CD4-positive, alpha-beta T cell treated with Interleukin-2 at 100 ng/mL for 4 hours (primary cell): ENCODE measurements around the gene CCDC85C.
"Not testable (repeated sequence)": the region's sequence is repeated elsewhere in the genome, so short reads cannot be mapped to it uniquely, and the experiment has no call there.

Experiments
- DNase-seq: peaks from one replicate; pipeline ENCODE4 v3.0.0-alpha.2; 2020; ENCODE audit warnings: low spot score

The CCDC85C gene

GRCh38 chr14:99603471-99604277 is at the start of gene CCDC85C:
CCDC85C (minus strand) TSS chr14:99604207; CDS start chr14:99603959, 248 bp downstream.
- peak; percentile 50 for DNase-seq

- no peak for DNase-seq
Measured at GRCh38 chr14:99651953-99652746, 48.1 kb upstream of the CCDC85C start.

- DNase-seq = no peak
Measured at GRCh38 chr14:99650189-99650588, 46.2 kb upstream of the CCDC85C start.

GRCh38 chr14:99649643-99650042 is 45.6 kb upstream of the CCDC85C start:
- no peak for DNase-seq

- DNase-seq = no peak
Measured at GRCh38 chr14:99649219-99649618, 45.2 kb upstream of the CCDC85C start.

- no peak for DNase-seq
Measured at GRCh38 chr14:99648027-99648784, 44.2 kb upstream of the CCDC85C start.

GRCh38 chr14:99647411-99647810 is 43.4 kb upstream of the CCDC85C start:
- DNase-seq = no peak

- DNase-seq = no peak
Measured at GRCh38 chr14:99645545-99646505, 41.8 kb upstream of the CCDC85C start.

- no peak for DNase-seq
Measured at GRCh38 chr14:99644723-99645544, 40.9 kb upstream of the CCDC85C start, which contains the start of gene HHIPL1. HHIPL1 (plus strand) TSS chr14:99645129; CDS start chr14:99645208, 79 bp downstream.

- DNase-seq = no peak
Measured at GRCh38 chr14:99644035-99644587, 40.1 kb upstream of the CCDC85C start.

GRCh38 chr14:99643343-99643742 is 39.3 kb upstream of the CCDC85C start:
- DNase-seq = no peak

- DNase-seq = not testable (repeated sequence)
Measured at GRCh38 chr14:99642771-99643170, 38.8 kb upstream of the CCDC85C start.

- DNase-seq = no peak
Measured at GRCh38 chr14:99637624-99638023, 33.6 kb upstream of the CCDC85C start.

GRCh38 chr14:99636487-99636886 is 32.5 kb upstream of the CCDC85C start:
- no peak for DNase-seq

- DNase-seq = no peak
Measured at GRCh38 chr14:99635116-99635515, 31.1 kb upstream of the CCDC85C start.

- no peak for DNase-seq
Measured at GRCh38 chr14:99634443-99634842, 30.4 kb upstream of the CCDC85C start.

GRCh38 chr14:99633918-99634317 is 29.9 kb upstream of the CCDC85C start:
- DNase-seq = no peak

- DNase-seq = no peak
Measured at GRCh38 chr14:99633141-99633540, 29.1 kb upstream of the CCDC85C start.

- no peak for DNase-seq
Measured at GRCh38 chr14:99632410-99633035, 28.5 kb upstream of the CCDC85C start.
